ENCODE results near the gene ZDHHC21.

DNA sequence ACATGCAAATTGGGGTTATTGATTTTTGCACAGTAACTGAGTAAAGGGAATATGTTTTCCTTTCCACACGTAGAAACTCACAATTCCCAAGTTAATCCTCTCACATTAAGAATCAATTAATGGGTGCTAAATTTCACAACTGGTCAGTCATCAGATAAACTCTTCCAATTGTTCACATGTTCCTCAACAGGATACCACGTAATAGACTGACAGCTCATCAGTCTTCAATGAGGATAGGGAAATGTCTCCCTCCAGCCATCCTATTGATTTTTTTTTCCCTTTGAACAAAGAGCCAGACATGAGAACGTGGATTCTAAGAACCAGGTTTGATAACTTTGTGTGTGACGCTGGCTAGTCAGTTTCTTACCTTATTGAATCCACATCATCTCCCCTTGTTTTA, 30.1 kb upstream of the ZDHHC21 start:
- TF ChIP-seq CHCHD3 (CRISPR knock-in tag; IDR thresholded peaks at IDR 0.05), result no peak
- TF ChIP-seq, protein P1, sequence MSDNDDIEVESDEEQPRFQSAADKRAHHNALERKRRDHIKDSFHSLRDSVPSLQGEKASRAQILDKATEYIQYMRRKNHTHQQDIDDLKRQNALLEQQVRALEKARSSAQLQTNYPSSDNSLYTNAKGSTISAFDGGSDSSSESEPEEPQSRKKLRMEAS (CRISPR knock-in tag; IDR thresholded peaks at IDR 0.05), result no peak
- no peak for TF ChIP-seq JUN (IDR thresholded peaks at IDR 0.05; ENCODE audit: borderline replicate concordance, low read depth, low read length)
- no peak for TF ChIP-seq JUN (CRISPR knock-in tag; IDR thresholded peaks at IDR 0.05; ENCODE audit: borderline replicate concordance)
- no peak for TF ChIP-seq TEAD4 (IDR thresholded peaks at IDR 0.05; ENCODE audit: low read length)
- no peak for TF ChIP-seq TEAD4 (CRISPR knock-in tag; IDR thresholded peaks at IDR 0.05; ENCODE audit: borderline replicate concordance)
- TF ChIP-seq, protein P2, sequence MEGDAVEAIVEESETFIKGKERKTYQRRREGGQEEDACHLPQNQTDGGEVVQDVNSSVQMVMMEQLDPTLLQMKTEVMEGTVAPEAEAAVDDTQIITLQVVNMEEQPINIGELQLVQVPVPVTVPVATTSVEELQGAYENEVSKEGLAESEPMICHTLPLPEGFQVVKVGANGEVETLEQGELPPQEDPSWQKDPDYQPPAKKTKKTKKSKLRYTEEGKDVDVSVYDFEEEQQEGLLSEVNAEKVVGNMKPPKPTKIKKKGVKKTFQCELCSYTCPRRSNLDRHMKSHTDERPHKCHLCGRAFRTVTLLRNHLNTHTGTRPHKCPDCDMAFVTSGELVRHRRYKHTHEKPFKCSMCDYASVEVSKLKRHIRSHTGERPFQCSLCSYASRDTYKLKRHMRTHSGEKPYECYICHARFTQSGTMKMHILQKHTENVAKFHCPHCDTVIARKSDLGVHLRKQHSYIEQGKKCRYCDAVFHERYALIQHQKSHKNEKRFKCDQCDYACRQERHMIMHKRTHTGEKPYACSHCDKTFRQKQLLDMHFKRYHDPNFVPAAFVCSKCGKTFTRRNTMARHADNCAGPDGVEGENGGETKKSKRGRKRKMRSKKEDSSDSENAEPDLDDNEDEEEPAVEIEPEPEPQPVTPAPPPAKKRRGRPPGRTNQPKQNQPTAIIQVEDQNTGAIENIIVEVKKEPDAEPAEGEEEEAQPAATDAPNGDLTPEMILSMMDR (IDR thresholded peaks at IDR 0.05 in 2 of 3, conservative IDR thresholded peaks at IDR 0.05 in 1 of 3; ENCODE audit: insufficient read depth in 2 of 3, low read depth in 1 of 3, low read length in 3 of 3), result no peak
- TF ChIP-seq MAFK (IDR thresholded peaks at IDR 0.05; ENCODE audit: low read length), result no peak
- TF ChIP-seq, protein P3, sequence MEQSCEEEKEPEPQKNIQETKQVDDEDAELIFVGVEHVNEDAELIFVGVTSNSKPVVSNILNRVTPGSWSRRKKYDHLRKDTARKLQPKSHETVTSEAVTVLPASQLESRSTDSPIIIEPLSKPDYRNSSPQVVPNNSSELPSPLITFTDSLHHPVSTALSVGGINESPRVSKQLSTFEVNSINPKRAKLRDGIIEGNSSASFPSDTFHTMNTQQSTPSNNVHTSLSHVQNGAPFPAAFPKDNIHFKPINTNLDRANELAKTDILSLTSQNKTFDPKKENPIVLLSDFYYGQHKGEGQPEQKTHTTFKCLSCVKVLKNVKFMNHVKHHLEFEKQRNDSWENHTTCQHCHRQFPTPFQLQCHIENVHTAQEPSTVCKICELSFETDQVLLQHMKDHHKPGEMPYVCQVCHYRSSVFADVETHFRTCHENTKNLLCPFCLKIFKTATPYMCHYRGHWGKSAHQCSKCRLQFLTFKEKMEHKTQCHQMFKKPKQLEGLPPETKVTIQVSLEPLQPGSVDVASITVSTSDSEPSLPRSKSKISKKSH (CRISPR knock-in tag; IDR thresholded peaks at IDR 0.05), result no peak
- TF ChIP-seq KAT7 (CRISPR knock-in tag; IDR thresholded peaks at IDR 0.05; ENCODE audit: borderline replicate concordance), result no peak
- no peak for TF ChIP-seq TGIF2 (CRISPR knock-in tag; IDR thresholded peaks at IDR 0.05)
- TF ChIP-seq DACH1 (IDR thresholded peaks at IDR 0.05; ENCODE audit: partially characterized antibody), result no peak
- no peak for TF ChIP-seq SMAD3 (CRISPR knock-in tag; conservative IDR thresholded peaks at IDR 0.05)
- TF ChIP-seq SMC3 (conservative IDR thresholded peaks at IDR 0.05; ENCODE audit: insufficient read depth, low read depth, low read length), result no peak
- TF ChIP-seq HMG20A (CRISPR knock-in tag; conservative IDR thresholded peaks at IDR 0.05), result no peak

Data from K562 (cell line).